Measurements from ENCODE around the gene MED12L.
A peak's percentile ranks its signal among the peaks of the same experiment; 100 is the strongest.

MED12L gene

GRCh38 chr3:151197981-151198767 lies 112.7 kb downstream of the MED12L start:
- TF ChIP-seq CTCF (IDR thresholded peaks at IDR 0.05; ENCODE audit: low read length, missing control alignments): no peak
- H3K4me3 ChIP-seq (replicated peaks; ENCODE audit: low read depth, low read length): no peak overlapping the region
- peak; percentile 20 for DNase-seq (ENCODE audit: low read depth)

GRCh38 chr3:151198849-151199248 lies 113.4 kb downstream of the MED12L start:
- no peak overlapping the region for H3K4me3 ChIP-seq (replicated peaks; ENCODE audit: low read depth, low read length)
- no peak for TF ChIP-seq CTCF (IDR thresholded peaks at IDR 0.05; ENCODE audit: low read length, missing control alignments)
- DNase-seq (ENCODE audit: low read depth): no peak

- no peak overlapping the region for H3K4me3 ChIP-seq (replicated peaks; ENCODE audit: low read depth, low read length)
Observed at GRCh38 chr3:151199554-151200438, 114.3 kb downstream of the MED12L start.

GRCh38 chr3:151200586-151200985 lies 115.1 kb downstream of the MED12L start:
- no peak overlapping the region for H3K4me3 ChIP-seq (replicated peaks; ENCODE audit: low read depth, low read length)
- DNase-seq (ENCODE audit: low read depth): no peak
- TF ChIP-seq CTCF (IDR thresholded peaks at IDR 0.05; ENCODE audit: low read length, missing control alignments): no peak

More at GRCh38 chr3:151199554-151200438, 114.3 kb downstream of the MED12L start:
- DNase-seq (ENCODE audit: low read depth): no peak
- TF ChIP-seq CTCF (IDR thresholded peaks at IDR 0.05; ENCODE audit: low read length, missing control alignments): no peak

- no peak overlapping the region for H3K4me3 ChIP-seq (replicated peaks; ENCODE audit: low read depth, low read length)
- DNase-seq (ENCODE audit: low read depth): no peak
- TF ChIP-seq CTCF (IDR thresholded peaks at IDR 0.05; ENCODE audit: low read length, missing control alignments): no peak
Observed at GRCh38 chr3:151201051-151201730, 115.7 kb downstream of the MED12L start.

GRCh38 chr3:151203051-151203420 lies 117.6 kb downstream of the MED12L start, which contains the start of gene GPR171:
Gene GPR171, minus strand, starts transcription at chr3:151203216. Its CDS starts 3,830 bp downstream, at chr3:151199386.
- DNase-seq (ENCODE audit: low read depth): no peak
- TF ChIP-seq CTCF (IDR thresholded peaks at IDR 0.05; ENCODE audit: low read length, missing control alignments): no peak
- H3K4me3 ChIP-seq (replicated peaks; ENCODE audit: low read depth, low read length): no peak within 1 kb of the TSS

Data from fibroblast of pulmonary artery (primary cell).